Measurements from ENCODE around the gene CCR9. TPM values are rescaled to one million over a fixed set of nuclear protein-coding genes. Genes with fewer than 3 reads are reported as not detected.
"Not testable (repeated sequence)": the region's sequence is repeated elsewhere in the genome, so short reads cannot be mapped to it uniquely, and the experiment has no call there.

The CCR9 gene
- total RNA-seq, 4 donors from 2014 or later, result 2.1 to 7.4 (median 3.7) TPM

GRCh38 chr3:45842851-45843625 is 43.3 kb upstream of the CCR9 start:
- H3K9me3 ChIP-seq, result no peaks in the 10 kb centered on the region
- DNase-seq, result no peak
- no peak overlapping the region for H3K27ac ChIP-seq
- H3K27me3 ChIP-seq, result no peaks in the 10 kb centered on the region
- TF ChIP-seq CTCF (IDR thresholded peaks at IDR 0.05) (no peak), POLR2A (IDR thresholded peaks at IDR 0.05) (no peak)
- H3K4me3 ChIP-seq, result peak overlapping the region in 1 of 4 donors; percentile 72
- H3K4me1 ChIP-seq, result peaks cover 0 to 9% (median 0%) of the 10 kb centered on the region in 4 donors
- H3K36me3 ChIP-seq, result no peaks in the 10 kb centered on the region

DNA sequence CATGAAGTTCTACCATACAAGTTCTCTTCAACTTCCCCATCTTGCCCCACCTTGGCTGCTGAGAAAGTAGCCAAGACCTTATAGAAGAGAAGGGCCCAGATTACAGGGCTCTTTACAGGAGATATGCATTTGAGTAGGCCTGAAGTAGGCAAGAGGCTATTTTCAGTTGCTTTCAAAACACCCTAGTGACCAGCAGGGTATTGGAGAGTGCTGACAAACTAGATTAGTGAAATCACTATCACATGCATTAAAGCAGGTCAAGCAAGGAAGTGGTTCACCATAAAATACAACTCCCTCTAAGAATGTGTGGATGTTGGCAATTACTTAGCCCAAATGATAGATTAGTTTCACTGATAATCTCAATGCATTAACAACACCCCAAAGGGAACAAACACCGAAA is 41.7 kb upstream of the CCR9 start:
- H3K9me3 ChIP-seq, result no peaks in the 10 kb centered on the region
- no peak overlapping the region for H3K4me3 ChIP-seq
- H3K27me3 ChIP-seq, result no peaks in the 10 kb centered on the region
- no peaks in the 10 kb centered on the region for H3K36me3 ChIP-seq
- H3K27ac ChIP-seq, result no peak overlapping the region
- no peak for TF ChIP-seq CTCF (IDR thresholded peaks at IDR 0.05)
- TF ChIP-seq POLR2A (IDR thresholded peaks at IDR 0.05), result no peak
- DNase-seq, result no peak
- H3K4me1 ChIP-seq, result peaks cover 0 to 9% (median 0%) of the 10 kb centered on the region in 4 donors

DNA sequence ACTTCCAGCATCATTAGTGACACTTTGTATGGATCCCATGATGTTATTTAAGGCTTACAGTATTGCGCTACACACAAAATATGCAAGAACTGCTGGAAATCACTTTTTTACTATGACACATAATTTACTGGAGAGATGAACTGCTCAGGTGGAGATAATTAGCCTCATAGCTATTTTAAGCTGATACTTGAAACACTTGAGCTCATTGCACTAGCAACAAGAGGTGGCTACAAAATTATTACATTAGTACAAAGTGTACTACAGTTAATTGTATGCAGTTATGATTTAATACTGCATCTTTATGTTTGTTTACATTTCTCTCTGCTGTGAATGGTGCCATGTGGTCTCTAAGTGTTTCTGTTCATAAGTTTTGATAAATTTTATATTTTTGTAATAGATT is 38.0 kb upstream of the CCR9 start:
- Histone ChIP-seq H3K4me3 (no peak overlapping the region), H3K36me3 (no peaks in the 10 kb centered on the region), H3K4me1 (no peaks in the 10 kb centered on the region), H3K27me3 (no peaks in the 10 kb centered on the region), H3K27ac (no peak overlapping the region), H3K9me3 (no peaks in the 10 kb centered on the region)
- DNase-seq, result no peak
- TF ChIP-seq CTCF (IDR thresholded peaks at IDR 0.05), result no peak
- TF ChIP-seq POLR2A (IDR thresholded peaks at IDR 0.05), result no peak

GRCh38 chr3:45852828-45853227 is 33.5 kb upstream of the CCR9 start:
- TF ChIP-seq CTCF (IDR thresholded peaks at IDR 0.05) (no peak), POLR2A (IDR thresholded peaks at IDR 0.05) (no peak)

GRCh38 chr3:45856323-45856722 is 30.0 kb upstream of the CCR9 start:
- not testable (repeated sequence) for H3K36me3 ChIP-seq, DNase-seq, H3K4me1 ChIP-seq, H3K27me3 ChIP-seq, H3K9me3 ChIP-seq, H3K4me3 ChIP-seq
- H3K27ac ChIP-seq, result peak overlapping the region in 1 of 4 donors; percentile 3

More at GRCh38 chr3:45852828-45853227, 33.5 kb upstream of the CCR9 start:
- H3K9me3 ChIP-seq, result no peaks in the 10 kb centered on the region
- H3K36me3 ChIP-seq, result no peaks in the 10 kb centered on the region
- H3K27me3 ChIP-seq, result no peaks in the 10 kb centered on the region
- H3K4me3 ChIP-seq, result no peak overlapping the region
- DNase-seq, result no peak
- peaks cover 0 to 3% (median 0%) of the 10 kb centered on the region in 4 donors for H3K4me1 ChIP-seq
- H3K27ac ChIP-seq, result peak overlapping the region in 1 of 4 donors; percentile 22

- not testable (repeated sequence) for H3K36me3 ChIP-seq, H3K27me3 ChIP-seq, H3K4me3 ChIP-seq, H3K9me3 ChIP-seq, H3K4me1 ChIP-seq, DNase-seq
- H3K27ac ChIP-seq, result peak overlapping the region in 1 of 4 donors; percentile 3
Observed at GRCh38 chr3:45857024-45857423, 29.3 kb upstream of the CCR9 start.
